Activated CD4-positive, alpha-beta T cell treated with anti-CD3 and anti-CD28 coated beads, Interleukin-10, Interleukin-2, amounts not matched to agents 100 ng/mL and 50 ng/mL, durations not matched to agents 16 hours and 8 hours (primary cell): ENCODE data around the gene EMSY.

Experiments
- DNase-seq: peaks from one replicate; pipeline ENCODE4 v3.0.0-alpha.2; 2020

Gene EMSY

DNA sequence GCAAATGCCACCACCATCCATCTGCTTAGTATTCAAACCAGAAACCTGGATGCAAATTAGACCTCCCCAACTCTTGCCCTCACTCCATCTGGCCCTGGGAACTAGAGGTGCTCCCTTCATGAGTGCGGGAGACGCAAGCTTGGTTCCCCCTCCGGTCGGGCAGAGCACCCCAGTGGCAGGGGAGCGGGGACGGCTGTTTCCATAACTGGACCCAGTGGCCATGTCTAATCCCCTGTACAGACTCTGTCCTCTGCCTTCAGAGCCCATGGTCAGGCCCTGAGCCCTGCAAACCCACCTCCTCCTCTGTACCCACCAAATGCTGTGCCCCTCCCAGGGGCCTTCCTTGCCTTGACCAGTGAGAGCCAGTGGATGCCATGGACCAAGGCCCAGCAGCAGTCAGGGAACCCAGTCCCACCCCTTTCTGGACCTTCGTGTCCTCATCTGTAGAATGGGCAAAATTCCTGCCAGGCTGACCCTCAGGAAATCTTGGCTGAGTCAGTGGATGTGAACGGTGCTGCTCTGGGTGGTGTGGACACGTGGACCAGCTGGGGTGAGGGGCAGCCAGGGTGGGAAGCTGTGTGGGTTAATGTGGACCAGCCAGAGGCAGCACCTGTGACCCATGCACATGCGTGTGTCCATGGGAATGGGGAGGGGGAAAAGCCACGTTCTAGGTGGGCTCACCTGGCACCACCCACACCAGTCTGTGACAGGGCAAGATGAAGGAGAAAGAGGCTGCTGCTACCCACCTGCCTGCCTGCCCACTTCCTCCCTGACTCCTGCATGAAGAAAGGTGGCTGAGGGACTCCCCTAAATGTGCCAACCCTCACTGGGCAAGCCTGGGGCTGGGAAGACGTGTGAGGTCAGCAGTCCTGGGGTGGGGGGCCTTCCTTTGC is 153.0 kb downstream of the EMSY start:
- no peak for DNase-seq

DNA sequence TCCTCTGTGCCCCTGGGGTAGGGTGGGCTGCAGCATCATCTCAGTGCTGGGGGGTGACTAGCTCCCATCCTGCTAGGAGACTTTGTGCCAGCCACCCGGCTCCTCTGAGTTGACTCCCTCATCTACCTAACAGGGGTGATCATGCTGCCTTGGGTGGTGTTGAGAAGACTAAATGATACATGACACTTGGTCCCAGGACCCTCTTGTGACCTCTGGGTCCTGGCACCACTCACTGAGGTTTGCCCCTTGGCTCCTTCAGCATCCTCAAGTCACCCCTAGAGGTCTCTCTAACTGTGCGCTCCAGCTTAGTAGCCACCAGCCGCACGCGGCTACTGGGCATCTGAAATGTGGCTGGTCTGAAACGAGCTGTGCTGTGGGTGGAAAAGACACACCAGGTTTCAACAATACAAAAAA is 153.6 kb downstream of the EMSY start:
- peak; percentile 43 for DNase-seq

DNA sequence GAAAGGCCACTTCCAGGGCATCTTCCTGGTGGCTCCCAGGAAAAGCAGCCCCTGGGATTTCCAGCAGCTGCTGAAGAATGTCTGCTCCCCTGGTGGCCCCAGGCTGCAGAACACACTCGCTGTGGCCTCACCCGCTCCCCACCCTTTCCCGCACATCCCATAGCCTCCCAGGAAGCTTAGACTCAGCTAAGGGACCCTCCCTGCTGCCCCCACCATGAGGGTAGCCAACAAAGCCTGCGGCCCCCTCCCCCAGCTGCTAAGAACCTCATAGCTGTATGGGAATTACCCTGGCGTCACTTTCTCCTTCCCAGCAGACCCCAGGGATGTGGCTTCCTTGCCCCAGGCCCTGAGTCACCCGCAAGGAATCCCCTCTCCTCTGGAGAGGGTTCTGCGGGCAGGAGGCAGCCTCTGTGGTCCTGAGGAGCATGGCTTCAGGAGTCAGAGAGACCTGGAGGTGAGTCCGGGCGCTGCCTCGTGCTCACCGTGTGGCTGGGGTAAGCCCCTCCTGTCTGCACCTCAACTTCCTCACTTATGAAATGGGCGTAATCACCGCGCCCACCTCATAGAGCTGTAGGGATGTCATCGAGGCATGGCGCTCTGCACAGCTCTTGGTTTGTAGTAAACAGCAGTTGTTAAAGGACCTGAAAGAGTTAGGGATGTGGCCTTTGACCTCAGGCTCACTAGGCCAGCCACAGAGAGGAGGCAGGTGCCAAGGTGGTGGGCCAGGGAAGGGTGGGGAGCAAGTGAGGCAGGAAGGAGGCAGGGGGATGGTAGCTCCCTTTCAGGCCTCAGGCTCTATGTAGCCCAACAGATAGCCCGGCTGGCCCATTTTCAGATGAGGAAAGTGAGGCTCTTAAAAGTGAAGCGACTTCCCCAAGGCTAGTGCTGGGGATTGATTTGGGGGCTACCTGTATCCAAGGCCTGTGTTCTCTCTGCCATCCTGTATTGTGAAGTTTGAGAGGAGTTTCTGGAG is 154.5 kb downstream of the EMSY start:
- DNase-seq: no peak

DNA sequence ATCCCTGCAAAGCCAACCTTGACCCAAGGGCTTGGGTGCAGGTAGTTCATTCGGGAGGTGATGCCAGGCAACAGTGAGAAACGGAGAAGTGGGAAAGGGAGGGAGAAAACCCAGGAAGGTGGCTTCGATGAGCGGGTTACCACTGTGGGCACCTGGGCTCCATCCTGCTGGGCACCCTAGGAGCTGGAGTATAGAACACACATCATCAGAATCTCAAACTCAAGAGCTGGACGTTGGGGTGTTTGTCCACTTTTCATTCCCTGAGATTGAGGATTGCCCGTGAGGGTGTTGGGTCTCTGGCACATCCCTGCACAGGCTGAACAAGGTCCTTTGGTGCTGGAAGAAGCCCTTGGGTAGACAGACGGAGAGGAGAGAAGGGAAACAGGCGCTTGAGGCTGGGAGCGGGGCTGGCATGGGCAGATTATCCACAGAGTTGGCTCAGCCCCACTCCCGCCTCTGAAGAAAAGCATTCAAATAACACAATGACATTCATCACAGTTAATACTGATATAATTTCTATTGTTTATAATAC is 155.4 kb downstream of the EMSY start:
- no peak for DNase-seq

DNA sequence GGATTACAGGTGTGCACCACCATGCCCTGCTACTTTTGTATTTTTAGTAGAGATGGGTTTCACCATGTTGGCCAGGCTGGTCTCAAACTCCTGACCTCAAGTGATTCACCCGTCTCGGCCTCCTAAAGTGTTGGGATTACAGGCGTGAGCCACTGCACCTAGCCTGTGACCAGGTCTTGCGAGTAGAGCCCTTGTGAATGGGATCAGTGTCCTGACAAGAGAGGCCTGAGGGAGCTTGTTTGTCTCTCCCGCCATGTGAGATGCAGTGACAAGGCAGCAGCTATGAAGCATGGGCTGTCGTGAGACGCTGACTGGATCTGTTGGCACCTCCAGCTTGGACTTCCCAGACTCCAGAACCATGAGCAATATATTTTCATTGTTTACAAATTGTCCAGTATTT is 156.5 kb downstream of the EMSY start:
- no peak for DNase-seq

DNA sequence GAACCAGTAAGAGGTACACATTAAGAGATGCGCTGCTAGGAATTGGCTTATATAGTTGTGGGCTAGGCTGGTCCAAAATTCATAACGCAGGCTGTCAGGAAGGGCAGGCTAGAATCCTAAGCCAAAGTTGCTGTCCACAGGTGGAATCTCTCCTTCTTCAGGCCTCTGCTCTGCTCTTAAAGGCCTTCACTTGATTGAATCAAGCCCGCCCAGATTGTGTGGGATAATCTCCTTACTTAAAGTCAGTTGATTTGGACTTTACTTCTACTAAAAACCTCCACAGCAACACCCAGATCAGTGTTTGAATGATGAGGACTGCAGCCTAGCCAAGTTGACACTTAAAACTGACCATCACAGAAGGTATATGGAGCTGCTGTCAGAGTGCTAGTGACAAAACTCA is 156.9 kb downstream of the EMSY start:
- DNase-seq: no peak

DNA sequence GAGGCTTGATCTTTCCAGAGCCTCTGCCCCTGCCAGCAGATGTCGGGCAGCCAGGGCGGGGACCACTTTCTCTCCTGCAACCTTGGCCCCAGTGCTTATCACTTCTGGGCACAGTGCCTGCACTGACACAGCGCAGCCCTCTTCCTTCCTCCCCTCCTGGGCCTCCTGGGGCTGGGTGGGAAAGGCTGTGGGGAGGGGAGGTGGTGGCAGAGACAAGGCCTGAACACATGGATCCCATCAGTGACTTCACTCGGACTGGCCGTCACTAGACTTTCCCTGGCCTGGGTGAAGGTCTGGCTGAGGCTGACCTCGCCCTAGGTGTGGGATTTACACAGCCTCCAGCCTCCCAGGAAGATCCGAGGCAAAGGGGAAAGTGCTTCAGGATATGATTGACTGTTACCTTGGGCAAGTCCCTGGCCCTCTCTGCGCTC is 157.6 kb downstream of the EMSY start:
- no peak for DNase-seq
